Endodermal cell (in vitro differentiated cells): ENCODE results near the gene CTRB1. TPM values are rescaled to one million over a fixed set of nuclear protein-coding genes. Genes with fewer than 3 reads are reported as not detected.
A peak's percentile ranks its signal among the peaks of the same experiment; 100 is the strongest.
"Not testable (repeated sequence)": the region's sequence is repeated elsewhere in the genome, so short reads cannot be mapped to it uniquely, and the experiment has no call there.

ENCODE experiments used
- DNase-seq: peaks from one replicate; pipeline ENCODE4 v3.0.0-alpha.2; 2017
- H3K27ac ChIP-seq: 2 replicates; pipeline ENCODE4 v1.5.1; 2013; ENCODE audit warnings: mild to moderate bottlenecking, low read depth, low read length, moderate library complexity
- H3K27me3 ChIP-seq: 2 replicates; pipeline ENCODE4 v1.6.1; 2013; ENCODE audit warnings: mild to moderate bottlenecking, low read length, moderate library complexity; ENCODE audit not compliant: insufficient read depth, control insufficient read depth, poor library complexity, severe bottlenecking
- H3K36me3 ChIP-seq: 2 replicates; pipeline ENCODE4 v1.7.0; 2013; ENCODE audit warnings: mild to moderate bottlenecking, low read length, moderate library complexity; ENCODE audit not compliant: control insufficient read depth, insufficient read depth
- H3K4me1 ChIP-seq: one replicate; pipeline ENCODE4 v1.7.0; 2013; ENCODE audit warnings: low read length; ENCODE audit not compliant: control insufficient read depth, insufficient read depth
- H3K4me3 ChIP-seq: 2 replicates; pipeline ENCODE4 v1.5.1; 2013; ENCODE audit warnings: mild to moderate bottlenecking, low read length, moderate library complexity
- H3K9ac ChIP-seq: 2 replicates; pipeline ENCODE4 v1.6.1; 2013; ENCODE audit warnings: mild to moderate bottlenecking, low read length, moderate library complexity; ENCODE audit not compliant: poor library complexity, severe bottlenecking; ENCODE audit errors: extremely low read depth
- H3K9me3 ChIP-seq: 2 replicates; pipeline ENCODE4 v1.6.1; 2013; ENCODE audit warnings: mild to moderate bottlenecking, low read length, moderate library complexity; ENCODE audit not compliant: control insufficient read depth
- H3K27ac Mint-ChIP-seq: 2 replicates; pipeline ENCODE4 v1.8.0; 2020; ENCODE audit warnings: mixed read lengths
- H3K27me3 Mint-ChIP-seq: 2 replicates; pipeline ENCODE4 v1.8.0; 2021; ENCODE audit warnings: mild to moderate bottlenecking, mixed read lengths; ENCODE audit not compliant: insufficient read depth
- H3K36me3 Mint-ChIP-seq: 2 replicates; pipeline ENCODE4 v1.8.0; 2020; ENCODE audit warnings: low read depth, mixed read lengths
- H3K4me1 Mint-ChIP-seq: 2 replicates; pipeline ENCODE4 v1.8.0; 2020; ENCODE audit warnings: mixed read lengths
- H3K4me3 Mint-ChIP-seq: 2 replicates; pipeline ENCODE4 v1.8.0; 2020; ENCODE audit warnings: mild to moderate bottlenecking, moderate library complexity, mixed read lengths
- H3K9me3 Mint-ChIP-seq: 2 replicates; pipeline ENCODE4 v1.8.0; 2020; ENCODE audit warnings: mild to moderate bottlenecking, mixed read lengths
- CTCF ChIP-seq: fragments of 200-600 bp; sonication (generic); conservative IDR thresholded peaks from 2 replicates; pipeline ENCODE4 v1.5.0; 2021; ENCODE audit warnings: antibody characterized with exemption, mild to moderate bottlenecking
- WGBS, 2 experiments: methylation state at CpG; one replicate each; pipeline versions ENCODE4 v1.1.5 to v1.1.7; 2013; ENCODE audit warnings: missing lambda C conversion rate in 2 of 2, mixed read lengths in 1 of 2; ENCODE audit not compliant: insufficient coverage in 1 of 2, insufficient read length in 1 of 2; 5-methylcytosine and 5-hydroxymethylcytosine counted together
- total RNA-seq, 2 donors: library from RNA; stranded (reverse); fragmentation: NEBNext Ultra II Directional in 1 of 2; extraction: Animal tissue kit (Norgen Biotek cat#: 25700) in 1 of 2; gene quantifications; 2 replicates in 1 of 2; 3 replicates in 1 of 2; pipeline ENCODE4 v1.2.1, GENCODE V29; 2021

CTRB1 gene
- total RNA-seq, 2 donors from 2014 or later: not detected

DNA sequence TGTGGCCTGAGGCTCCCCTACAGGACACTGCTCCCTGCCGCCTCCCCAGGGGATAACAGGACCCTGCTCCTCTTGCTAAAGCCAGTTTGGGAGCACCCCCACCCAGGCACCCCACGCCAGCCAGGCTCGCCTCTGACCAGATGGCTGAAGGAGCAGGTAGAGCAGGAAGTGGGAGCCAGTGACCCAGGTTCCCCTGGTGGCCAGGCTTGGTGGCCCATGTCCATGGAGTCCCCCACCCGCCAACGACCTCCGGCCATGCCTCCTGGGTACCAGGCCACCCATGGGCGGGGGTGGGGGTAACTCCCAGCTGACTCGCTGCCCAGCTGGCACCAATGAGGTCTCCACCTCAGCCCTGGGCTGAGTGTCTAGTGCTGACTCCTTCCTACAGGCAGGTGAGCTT, 22.6 kb downstream of the CTRB1 start:
- H3K27ac ChIP-seq: no peak overlapping the region
- H3K4me1 ChIP-seq: peaks cover 7% of the 10 kb centered on the region
- WGBS, 2 experiments: 83 to 96% methylated on average over 4 to 8 of the region's 8 CpGs

GRCh38 chr16:75241955-75242354, 23.2 kb downstream of the CTRB1 start:
- Mint-ChIP-seq H3K4me3 (no peak overlapping the region), H3K27me3 (no peaks in the 10 kb centered on the region), H3K4me1 (peaks cover 17% of the 10 kb centered on the region), H3K36me3 (peaks cover 39% of the 10 kb centered on the region), H3K9me3 (no peaks in the 10 kb centered on the region), H3K27ac (no peak overlapping the region)
- Histone ChIP-seq H3K9me3 (no peaks in the 10 kb centered on the region), H3K36me3 (peaks cover 9% of the 10 kb centered on the region), H3K27me3 (no peaks in the 10 kb centered on the region), H3K27ac (no peak overlapping the region), H3K4me1 (peaks cover 7% of the 10 kb centered on the region), H3K9ac (no peak overlapping the region), H3K4me3 (no peak overlapping the region)
- no peak for TF ChIP-seq CTCF
- DNase-seq: no peak
- WGBS, 2 experiments: 96 to 97% methylated on average over 9 to 13 of the region's 13 CpGs

More for the DNA sequence above, 22.6 kb downstream of the CTRB1 start:
- Histone ChIP-seq H3K27me3 (no peaks in the 10 kb centered on the region), H3K36me3 (peaks cover 9% of the 10 kb centered on the region), H3K4me3 (no peak overlapping the region), H3K9me3 (no peaks in the 10 kb centered on the region), H3K9ac (no peak overlapping the region)
- peaks cover 41% of the 10 kb centered on the region for H3K36me3 Mint-ChIP-seq
- peaks cover 12% of the 10 kb centered on the region for H3K4me1 Mint-ChIP-seq
- no peak for DNase-seq
- TF ChIP-seq CTCF: no peak
- H3K9me3 Mint-ChIP-seq: no peaks in the 10 kb centered on the region
- no peaks in the 10 kb centered on the region for H3K27me3 Mint-ChIP-seq
- H3K27ac Mint-ChIP-seq: no peak overlapping the region
- no peak overlapping the region for H3K4me3 Mint-ChIP-seq

- H3K27me3 Mint-ChIP-seq, H3K36me3 ChIP-seq, H3K27me3 ChIP-seq, H3K4me3 Mint-ChIP-seq, H3K9me3 ChIP-seq, H3K4me3 ChIP-seq, H3K9ac ChIP-seq, H3K4me1 ChIP-seq, H3K9me3 Mint-ChIP-seq, H3K27ac ChIP-seq, DNase-seq: not testable (repeated sequence)
- WGBS, 2 experiments: 95 to 98% methylated on average over 14 to 25 of the region's 27 CpGs
- Mint-ChIP-seq H3K4me1 (peaks cover 19% of the 10 kb centered on the region), H3K27ac (peak overlapping the region; percentile 90), H3K36me3 (peaks cover 39% of the 10 kb centered on the region)
Measured at GRCh38 chr16:75242436-75243078, 23.8 kb downstream of the CTRB1 start.
